Measurements from ENCODE around the gene RAB5B. TPM values are rescaled to one million over a fixed set of nuclear protein-coding genes. Genes with fewer than 3 reads are reported as not detected.

RAB5B gene
- polyA plus RNA-seq, 4 donors, result 155 to 162 (median 160) TPM

GRCh38 chr12:56010111-56010570, 36.3 kb downstream of the RAB5B start:
- no peak for DNase-seq (ENCODE audit: low read depth in 4 of 4, low spot score in 2 of 4)

- no peak for DNase-seq (ENCODE audit: low read depth in 4 of 4, low spot score in 2 of 4)
Measured at GRCh38 chr12:56011509-56012090, 37.7 kb downstream of the RAB5B start.

- no peak for DNase-seq (ENCODE audit: low read depth in 4 of 4, low spot score in 2 of 4)
Measured at GRCh38 chr12:56013482-56013881, 39.6 kb downstream of the RAB5B start.

- peak in 2 of 4 donors; percentile 34 to 60 for DNase-seq (ENCODE audit: low read depth in 4 of 4, low spot score in 2 of 4)
Measured at GRCh38 chr12:56014205-56014604, 40.3 kb downstream of the RAB5B start.

GRCh38 chr12:56017181-56017580, 43.3 kb downstream of the RAB5B start:
- no peak for DNase-seq (ENCODE audit: low read depth in 4 of 4, low spot score in 2 of 4)

GRCh38 chr12:56018356-56018755, 44.5 kb downstream of the RAB5B start:
- no peak for DNase-seq (ENCODE audit: low read depth in 4 of 4, low spot score in 2 of 4)

GRCh38 chr12:56020423-56021184, 46.7 kb downstream of the RAB5B start, which contains the start of gene IKZF4:
IKZF4 (plus strand) TSS chr12:56021043; CDS start chr12:56021494, 451 bp downstream.
- DNase-seq (ENCODE audit: low read depth in 4 of 4, low spot score in 2 of 4), result peak in 3 of 4 donors; percentile 75 to 78 (median 77)

GRCh38 chr12:56021889-56022497, 48.1 kb downstream of the RAB5B start:
- no peak for DNase-seq (ENCODE audit: low read depth in 4 of 4, low spot score in 2 of 4)

- no peak for DNase-seq (ENCODE audit: low read depth in 4 of 4, low spot score in 2 of 4)
Measured at GRCh38 chr12:56028511-56029165, 54.8 kb downstream of the RAB5B start.

- DNase-seq (ENCODE audit: low read depth in 4 of 4, low spot score in 2 of 4), result no peak
Measured at GRCh38 chr12:56029166-56029519, 55.3 kb downstream of the RAB5B start.

GRCh38 chr12:56029666-56030293, 55.9 kb downstream of the RAB5B start:
- DNase-seq (ENCODE audit: low read depth in 4 of 4, low spot score in 2 of 4), result peak in 1 of 4 donors; percentile 55

GRCh38 chr12:56031987-56032386, 58.1 kb downstream of the RAB5B start:
- DNase-seq (ENCODE audit: low read depth in 4 of 4, low spot score in 2 of 4), result no peak

GRCh38 chr12:56034586-56035332, 60.9 kb downstream of the RAB5B start:
- DNase-seq (ENCODE audit: low read depth in 4 of 4, low spot score in 2 of 4), result no peak

GRCh38 chr12:56037161-56037560, 63.3 kb downstream of the RAB5B start:
- DNase-seq (ENCODE audit: low read depth in 4 of 4, low spot score in 2 of 4), result no peak

GRCh38 chr12:56038022-56038655, 64.3 kb downstream of the RAB5B start:
- DNase-seq (ENCODE audit: low read depth in 4 of 4, low spot score in 2 of 4), result no peak

GRCh38 chr12:56040151-56040550, 66.3 kb downstream of the RAB5B start:
- DNase-seq (ENCODE audit: low read depth in 4 of 4, low spot score in 2 of 4), result no peak

- DNase-seq (ENCODE audit: low read depth in 4 of 4, low spot score in 2 of 4), result no peak
Measured at GRCh38 chr12:56040963-56041551, 67.2 kb downstream of the RAB5B start.

GRCh38 chr12:56041552-56042429, 67.9 kb downstream of the RAB5B start, which contains the start of gene RPS26:
RPS26 (plus strand) TSS chr12:56041918; CDS start chr12:56042167, 249 bp downstream.
- DNase-seq (ENCODE audit: low read depth in 4 of 4, low spot score in 2 of 4), result peak; percentile 98 to 100 (median 98)

All from left renal cortex interstitium (tissue), 4 donors.